IMR-90 (cell line): ENCODE results near the gene ALPK3.

Experiments used
- BHLHE40 ChIP-seq: fragments of 150-350 bp; IDR thresholded peaks from 2 replicates; pipeline ENCODE4 v1.6.1; 2016; ENCODE audit warnings: mild to moderate bottlenecking, low read depth, low read length
- CEBPB ChIP-seq: IDR thresholded peaks from 2 replicates; pipeline ENCODE4 v1.6.1; 2012; ENCODE audit warnings: low read depth, low read length, improper control_type of control experiment
- MAFK ChIP-seq: IDR thresholded peaks from 2 replicates; pipeline ENCODE4 v1.6.1; 2012; ENCODE audit warnings: low read depth, low read length, improper control_type of control experiment
- POLR2A ChIP-seq: IDR thresholded peaks from 2 replicates; pipeline ENCODE4 v1.6.1; 2012; ENCODE audit warnings: mild to moderate bottlenecking, low read depth, low read length
- RAD21 ChIP-seq: IDR thresholded peaks from 2 replicates; pipeline ENCODE4 v1.6.1; 2012; ENCODE audit warnings: low read length, improper control_type of control experiment
- RCOR1 ChIP-seq: IDR thresholded peaks from 2 replicates; pipeline ENCODE4 v1.6.1; 2012; ENCODE audit warnings: mild to moderate bottlenecking, low read length, improper control_type of control experiment; ENCODE audit not compliant: insufficient replicate concordance
- RFX5 ChIP-seq: IDR thresholded peaks from 2 replicates; pipeline ENCODE4 v1.8.0; 2012; ENCODE audit warnings: low read depth, mild to moderate bottlenecking, low read length, moderate library complexity
- SMC3 ChIP-seq: fragments of 150-350 bp; IDR thresholded peaks from 2 replicates; pipeline ENCODE4 v1.6.1; 2016; ENCODE audit warnings: low read depth, mild to moderate bottlenecking, antibody characterized with exemption, low read length, moderate library complexity
- TF ChIP-seq, protein P1 (sequence below): conservative IDR thresholded peaks from 2 replicates; pipeline ENCODE4 v1.5.1; 2012; ENCODE audit warnings: mild to moderate bottlenecking, low read depth, low read length, improper control_type of control experiment
- TF ChIP-seq, protein P2 (sequence below): fragments of 150-350 bp; IDR thresholded peaks from 2 replicates; pipeline ENCODE4 v1.6.1; 2017; ENCODE audit warnings: mild to moderate bottlenecking, antibody characterized with exemption, low read length, low read depth

DNA sequence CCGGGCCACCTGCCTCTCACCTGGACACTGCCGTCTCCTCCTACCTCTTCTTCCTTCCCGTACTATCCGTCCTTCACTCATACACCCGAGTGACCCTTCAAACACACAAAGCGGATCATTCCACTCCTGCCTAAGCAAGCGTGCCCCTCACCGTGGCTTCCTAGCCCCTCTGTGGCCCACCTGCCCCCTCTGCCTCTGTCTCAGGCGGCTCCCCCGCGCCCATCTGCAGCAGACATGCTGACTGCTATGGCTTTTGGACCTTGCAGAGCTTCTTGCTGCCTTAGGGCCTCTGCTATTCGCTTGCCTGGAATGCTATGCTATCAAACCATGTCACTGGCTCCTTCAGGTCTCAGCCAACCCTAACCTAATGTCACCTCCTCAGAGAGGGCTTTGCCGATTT, 105.4 kb downstream of the ALPK3 start:
- TF ChIP-seq, protein P1, sequence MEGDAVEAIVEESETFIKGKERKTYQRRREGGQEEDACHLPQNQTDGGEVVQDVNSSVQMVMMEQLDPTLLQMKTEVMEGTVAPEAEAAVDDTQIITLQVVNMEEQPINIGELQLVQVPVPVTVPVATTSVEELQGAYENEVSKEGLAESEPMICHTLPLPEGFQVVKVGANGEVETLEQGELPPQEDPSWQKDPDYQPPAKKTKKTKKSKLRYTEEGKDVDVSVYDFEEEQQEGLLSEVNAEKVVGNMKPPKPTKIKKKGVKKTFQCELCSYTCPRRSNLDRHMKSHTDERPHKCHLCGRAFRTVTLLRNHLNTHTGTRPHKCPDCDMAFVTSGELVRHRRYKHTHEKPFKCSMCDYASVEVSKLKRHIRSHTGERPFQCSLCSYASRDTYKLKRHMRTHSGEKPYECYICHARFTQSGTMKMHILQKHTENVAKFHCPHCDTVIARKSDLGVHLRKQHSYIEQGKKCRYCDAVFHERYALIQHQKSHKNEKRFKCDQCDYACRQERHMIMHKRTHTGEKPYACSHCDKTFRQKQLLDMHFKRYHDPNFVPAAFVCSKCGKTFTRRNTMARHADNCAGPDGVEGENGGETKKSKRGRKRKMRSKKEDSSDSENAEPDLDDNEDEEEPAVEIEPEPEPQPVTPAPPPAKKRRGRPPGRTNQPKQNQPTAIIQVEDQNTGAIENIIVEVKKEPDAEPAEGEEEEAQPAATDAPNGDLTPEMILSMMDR = no peak
- TF ChIP-seq RFX5 = no peak
- no peak for TF ChIP-seq MAFK
- TF ChIP-seq, protein P2, sequence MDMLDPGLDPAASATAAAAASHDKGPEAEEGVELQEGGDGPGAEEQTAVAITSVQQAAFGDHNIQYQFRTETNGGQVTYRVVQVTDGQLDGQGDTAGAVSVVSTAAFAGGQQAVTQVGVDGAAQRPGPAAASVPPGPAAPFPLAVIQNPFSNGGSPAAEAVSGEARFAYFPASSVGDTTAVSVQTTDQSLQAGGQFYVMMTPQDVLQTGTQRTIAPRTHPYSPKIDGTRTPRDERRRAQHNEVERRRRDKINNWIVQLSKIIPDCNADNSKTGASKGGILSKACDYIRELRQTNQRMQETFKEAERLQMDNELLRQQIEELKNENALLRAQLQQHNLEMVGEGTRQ = no peak
- TF ChIP-seq SMC3 = no peak
- TF ChIP-seq RCOR1 = no peak
- TF ChIP-seq BHLHE40 = no peak
- no peak for TF ChIP-seq RAD21
- no peak for TF ChIP-seq CEBPB
- no peak for TF ChIP-seq POLR2A
